ENCODE measurements around the gene CIB4.
A peak's percentile ranks its signal among the peaks of the same experiment; 100 is the strongest.
"Not testable (repeated sequence)": the region's sequence is repeated elsewhere in the genome, so short reads cannot be mapped to it uniquely, and the experiment has no call there.

Gene CIB4

GRCh38 chr2:26580151-26580550 lies 61.0 kb downstream of the CIB4 start:
- no peak for DNase-seq

- DNase-seq, result no peak
Measured at GRCh38 chr2:26579723-26580040, 61.5 kb downstream of the CIB4 start.

- DNase-seq, result no peak
Measured at GRCh38 chr2:26579025-26579722, 62.0 kb downstream of the CIB4 start.

- no peak for DNase-seq
Measured at GRCh38 chr2:26578581-26578980, 62.6 kb downstream of the CIB4 start.

GRCh38 chr2:26578113-26578458 lies 63.1 kb downstream of the CIB4 start:
- DNase-seq, result no peak

GRCh38 chr2:26577442-26578112 lies 63.6 kb downstream of the CIB4 start:
- peak; percentile 72 to 79 for DNase-seq

DNA sequence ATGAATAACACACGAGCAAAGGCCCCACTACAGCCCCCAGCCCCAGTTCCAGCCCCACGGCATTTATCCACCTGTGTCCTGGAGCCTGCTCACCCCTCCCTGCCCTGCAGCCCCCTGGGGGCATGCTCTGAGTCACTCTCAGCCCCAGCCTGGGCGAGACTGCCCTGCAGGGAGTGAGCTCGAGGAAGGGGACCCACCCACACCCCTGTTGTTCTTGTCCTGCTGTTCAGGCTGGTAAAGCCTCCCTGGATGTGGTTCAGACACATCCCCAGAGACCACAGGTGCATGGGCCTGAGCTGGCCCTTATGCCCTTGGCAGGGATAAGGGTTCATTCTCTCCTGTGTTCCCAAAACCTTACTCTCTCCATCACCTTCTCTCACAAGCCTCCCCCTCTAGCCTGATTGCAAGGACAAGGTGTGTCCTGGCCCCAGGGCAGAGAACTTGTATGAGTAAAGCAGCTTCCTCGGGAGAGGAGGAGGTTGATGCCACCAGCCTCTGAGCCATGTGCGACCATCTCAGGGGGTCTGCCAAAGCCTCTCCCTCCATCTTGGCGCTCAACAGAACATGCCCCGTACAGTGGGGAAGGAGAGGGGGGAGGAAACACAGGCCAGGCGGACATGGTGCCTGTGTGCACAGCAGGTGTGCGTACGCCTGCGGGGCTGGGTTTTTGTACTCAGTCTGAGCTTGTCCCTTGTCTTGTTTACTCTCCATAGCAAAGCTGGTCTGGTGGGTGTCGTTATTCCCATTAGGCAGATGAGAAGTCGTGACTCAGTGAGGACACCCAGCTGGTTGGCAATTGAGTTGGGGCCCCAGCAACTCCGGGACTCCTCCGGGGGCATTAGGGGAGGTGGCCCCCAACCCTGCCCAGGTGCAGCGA lies 64.4 kb downstream of the CIB4 start:
- no peak for DNase-seq

DNA sequence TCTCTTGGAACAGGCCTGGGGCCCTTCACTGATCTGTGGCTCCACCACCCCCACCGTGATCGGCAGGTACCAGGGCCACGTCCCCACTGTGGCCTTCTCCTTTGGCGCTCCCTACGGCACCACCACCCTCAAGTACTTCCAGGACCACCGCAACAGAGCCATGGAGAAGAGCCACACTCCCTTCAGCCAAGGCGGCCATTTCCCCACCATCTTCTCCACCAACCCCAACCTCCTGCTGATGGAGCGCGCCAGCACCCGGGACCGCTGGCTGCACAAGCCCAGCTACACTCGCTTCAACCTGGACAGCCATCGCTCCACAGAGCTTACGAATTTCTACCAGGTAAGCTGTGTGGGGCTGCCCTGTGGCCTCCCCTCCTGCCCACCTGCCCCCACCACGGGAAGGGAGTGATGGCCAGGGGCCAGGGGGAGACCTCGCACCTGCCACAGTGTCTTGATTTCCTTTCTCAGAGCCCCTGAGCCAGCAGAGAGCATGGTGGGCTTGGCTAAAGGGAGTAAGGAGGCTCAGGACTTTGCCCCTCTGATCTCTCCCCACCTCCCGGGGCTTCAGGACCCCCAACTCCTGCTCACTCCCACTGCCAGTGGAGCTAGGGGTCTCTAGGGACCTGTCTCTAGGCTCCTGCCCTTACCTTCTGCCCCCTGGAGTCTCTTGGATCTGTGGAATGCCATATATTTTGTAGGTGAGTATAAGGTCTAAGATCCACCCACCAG lies 65.2 kb downstream of the CIB4 start:
- DNase-seq, result no peak

- DNase-seq, result no peak
Measured at GRCh38 chr2:26574900-26575560, 66.1 kb downstream of the CIB4 start.

DNA sequence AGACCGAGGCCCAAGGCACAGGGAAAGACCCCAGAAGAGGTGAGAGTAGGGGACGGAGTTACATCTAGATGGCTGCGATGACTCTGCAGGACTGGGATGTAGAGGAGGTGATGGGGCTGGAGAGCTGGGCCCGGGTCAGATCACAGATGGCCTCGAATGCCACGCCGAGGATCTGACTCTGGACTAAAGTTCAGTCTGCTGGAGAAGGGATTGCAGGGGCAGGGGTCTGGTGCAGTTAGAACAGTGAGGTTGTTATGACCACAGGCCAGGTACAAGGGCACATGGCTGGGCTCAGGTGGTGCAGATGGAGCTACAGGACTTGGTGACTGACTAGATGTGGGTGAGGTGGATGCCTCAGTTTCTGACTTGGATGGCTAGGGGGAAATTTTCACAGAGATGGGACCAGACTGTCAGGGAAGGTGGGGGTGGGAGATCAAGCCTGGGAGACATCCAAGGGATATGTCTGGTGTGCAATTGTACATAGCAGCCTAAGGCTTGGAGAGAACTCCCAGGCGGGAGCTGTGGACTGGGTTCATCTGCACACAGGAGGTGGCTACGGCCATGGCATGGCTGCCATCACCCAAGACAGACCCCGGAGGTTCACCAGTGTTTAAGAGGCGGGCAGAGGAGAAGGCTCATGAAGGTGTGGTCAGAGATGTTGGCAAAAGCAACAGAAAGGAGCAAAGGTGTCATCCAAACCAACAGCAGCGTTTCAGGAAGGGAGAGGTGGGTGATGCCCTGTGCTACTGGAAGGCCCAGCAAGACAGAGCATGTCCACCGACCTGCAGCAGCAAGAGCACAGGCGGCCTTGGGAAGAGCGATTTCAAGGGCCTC lies 66.9 kb downstream of the CIB4 start:
- no peak for DNase-seq

DNA sequence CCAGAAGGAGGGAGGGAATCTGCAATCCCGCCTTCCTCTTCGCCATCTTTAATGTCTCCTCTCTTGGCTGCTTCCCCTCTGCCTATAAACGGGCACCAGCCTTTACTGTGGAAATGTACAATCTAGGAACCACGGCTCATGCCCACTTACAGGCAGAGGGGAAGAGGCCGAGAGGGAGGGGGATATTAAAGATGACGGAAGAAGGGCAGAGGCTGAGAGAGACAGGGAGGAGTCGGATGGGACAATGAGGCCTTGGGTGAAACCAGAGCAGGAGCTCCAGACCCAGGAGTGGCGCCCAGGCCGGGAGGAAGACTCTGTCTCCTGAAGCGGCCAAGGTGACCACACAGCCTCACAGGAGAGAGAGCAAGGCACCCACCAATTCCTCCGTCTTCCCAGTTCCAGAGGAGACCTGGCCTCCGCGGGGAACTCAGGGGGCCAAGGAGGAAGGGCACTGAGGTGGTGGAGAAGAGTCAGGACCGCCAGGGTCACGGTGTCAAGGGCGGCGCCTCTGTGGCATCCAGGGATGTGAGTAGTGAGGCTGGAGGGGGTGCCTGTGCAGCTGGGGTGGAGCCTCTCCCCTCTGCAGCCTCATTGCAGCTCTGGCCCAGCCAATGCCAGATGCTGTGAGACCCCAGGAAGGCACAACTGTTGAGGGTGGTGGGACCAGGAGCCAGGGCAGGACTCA lies 67.8 kb downstream of the CIB4 start:
- no peak for DNase-seq

DNA sequence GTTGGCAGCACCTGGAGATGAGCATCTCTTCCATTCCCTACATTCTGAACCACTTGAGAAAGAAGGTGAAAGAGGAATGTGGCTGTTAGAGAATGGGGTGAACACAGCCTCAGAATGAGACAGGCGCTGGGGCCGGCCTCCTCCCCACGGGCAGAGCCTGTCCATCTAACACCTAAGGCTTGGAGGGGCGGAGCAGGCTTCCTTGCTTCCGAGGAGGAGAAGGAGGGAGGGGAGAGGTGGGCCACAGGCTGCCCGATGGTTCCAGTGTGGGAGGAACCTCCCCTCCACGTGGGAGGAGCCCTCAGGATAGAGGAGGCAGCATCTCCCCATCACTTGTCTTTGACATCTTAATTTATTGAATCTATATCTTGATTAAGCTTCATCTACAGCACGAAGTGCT lies 68.6 kb downstream of the CIB4 start:
- DNase-seq, result no peak

DNA sequence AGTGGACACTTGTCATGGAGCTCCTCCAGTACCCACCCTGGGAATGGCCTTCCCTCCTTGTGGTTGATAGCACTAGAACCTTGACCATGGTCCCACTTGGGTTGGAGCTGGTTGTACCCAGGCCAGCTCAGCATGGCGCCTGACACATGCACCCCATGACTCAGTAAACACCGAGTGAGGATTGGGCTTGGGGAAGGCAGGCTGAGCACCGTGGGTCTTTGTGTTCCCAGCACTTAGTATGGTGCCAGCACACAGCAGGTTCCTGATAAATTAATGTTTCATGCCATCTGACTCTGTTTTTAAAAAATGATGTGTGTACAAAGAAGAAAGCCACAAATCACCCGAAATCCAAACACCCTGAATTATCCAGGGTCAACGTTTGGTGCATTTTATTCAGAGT lies 69.8 kb downstream of the CIB4 start:
- no peak for DNase-seq

- no peak for DNase-seq
Measured at GRCh38 chr2:26570083-26570430, 71.1 kb downstream of the CIB4 start.

- DNase-seq, result no peak
Measured at GRCh38 chr2:26569216-26570082, 71.7 kb downstream of the CIB4 start.

- DNase-seq, result no peak
Measured at GRCh38 chr2:26568076-26568890, 72.9 kb downstream of the CIB4 start.

- DNase-seq, result no peak
Measured at GRCh38 chr2:26567534-26567933, 73.6 kb downstream of the CIB4 start.

- not testable (repeated sequence) for DNase-seq
Measured at GRCh38 chr2:26566731-26567130, 74.4 kb downstream of the CIB4 start.

GRCh38 chr2:26566081-26566375 lies 75.1 kb downstream of the CIB4 start:
- DNase-seq, result no peak

Data from activated T-cell treated with anti-CD3 and anti-CD28 coated beads, Interleukin-2, amount 50 U/mL, for 48 hours (primary cell).